ENCODE data around the gene TMCC1. TPM values are rescaled to one million over a fixed set of nuclear protein-coding genes. Genes with fewer than 3 reads are reported as not detected.

Gene TMCC1
- total and polyA plus RNA-seq, 10 of the 15 experiments (the other 5 are each of a cell fraction or from before 2014, with no cell fraction given): 2.3 to 21.1 (median 8.4) TPM

- no peak for TF ChIP-seq E4F1 (IDR thresholded peaks at IDR 0.05; ENCODE audit: borderline replicate concordance, partially characterized antibody)
- no peak for TF ChIP-seq CREB1 (IDR thresholded peaks at IDR 0.05; ENCODE audit: low read depth)
Observed at GRCh38 chr3:129746629-129747028, 146.9 kb downstream of the TMCC1 start (continued).

GRCh38 chr3:129745253-129745652 lies 148.3 kb downstream of the TMCC1 start:
- 100% methylated on average over 2 of the region's 2 CpGs for WGBS (ENCODE audit: insufficient coverage, insufficient replicate concordance, low lambda C conversion rate, missing lambda C conversion rate)
- ChIA-PET POLR2A (no interaction called here), RAD21 (ENCODE audit: unreplicated experiment) (no interaction called here), SMC1A (ENCODE audit: uncharacterized antibody, unreplicated experiment) (interaction anchor here (1.1 kb wide), 1 partner anchor 49 kb away, joined by 4 read pairs; no protein-coding TSS in a partner anchor), CTCF (interaction anchor here (1.0 to 1.1 kb wide), 2 partner anchors 61 to 77 kb away, joined by 3 read pairs; no protein-coding TSS in a partner anchor)
- Histone ChIP-seq H4K20me1 (ENCODE audit: control insufficient read depth, insufficient read depth) (no peaks in the 10 kb centered on the region), H3K36me3 (ENCODE audit: control insufficient read depth in 2 of 2, insufficient read depth in 2 of 2, low read length in 1 of 2) (no peaks in the 10 kb centered on the region), H3K27me3 (replicated peaks in 1 of 2; ENCODE audit: control insufficient read depth in 2 of 2, insufficient read depth in 2 of 2, low read length in 1 of 2) (no peaks in the 10 kb centered on the region), H3K4me2 (ENCODE audit: control insufficient read depth, insufficient read depth) (no peak overlapping the region), H3K79me2 (ENCODE audit: control insufficient read depth, insufficient read depth, low read length) (no peaks in the 10 kb centered on the region), H3K9ac (ENCODE audit: control insufficient read depth, insufficient read depth, low read length) (no peak overlapping the region), H2AFZ (ENCODE audit: control insufficient read depth, low read depth, low read length) (no peak overlapping the region), H3K27ac (ENCODE audit: control insufficient read depth, insufficient read depth) (no peak overlapping the region), H3K4me1 (ENCODE audit: control insufficient read depth, insufficient read depth, low read length) (no peaks in the 10 kb centered on the region), H3K4me3 (no peak overlapping the region), H3K9me3 (replicated peaks; ENCODE audit: control insufficient read depth, insufficient read depth, low read length) (no peaks in the 10 kb centered on the region)
- DNase-seq (ENCODE audit: low read depth, low spot score) (no peak), ATAC-seq (no peak), FAIRE-seq (no peak)
- TF ChIP-seq NFYB (IDR thresholded peaks at IDR 0.05; ENCODE audit: insufficient read depth, low read depth, low read length) (no peak), BACH1 (IDR thresholded peaks at IDR 0.05; ENCODE audit: borderline replicate concordance) (no peak), HDGF (IDR thresholded peaks at IDR 0.05) (no peak), GATAD2B (conservative IDR thresholded peaks at IDR 0.05; ENCODE audit: low read depth) (no peak), IKZF2 (IDR thresholded peaks at IDR 0.05) (no peak)
- BruUV-seq (replicated peaks): no TSS peak
- in situ Hi-C loops (cut with MboI): no loop called here
- intact Hi-C loops (cut with micrococcal nuclease; ENCODE audit: unreplicated experiment): no loop called here

Data from GM12878 (cell line).